GM12875 (cell line): Measurements from ENCODE around the gene GBX2.

ENCODE experiments used
- H3K4me3 ChIP-seq: one replicate; pipeline ENCODE4 v1.5.1; 2011; ENCODE audit warnings: low read depth, low read length, control low read depth
- CTCF ChIP-seq: IDR thresholded peaks from 2 replicates; pipeline ENCODE4 v1.5.1; 2011; ENCODE audit warnings: low read depth, mild to moderate bottlenecking, control low read depth, inconsistent platforms, low read length, moderate library complexity, borderline replicate concordance; ENCODE audit not compliant: insufficient read depth

The GBX2 gene

GRCh38 chr2:236123716-236124115, 44.5 kb downstream of the GBX2 start:
- H3K4me3 ChIP-seq = no peak overlapping the region
- no peak for TF ChIP-seq CTCF

DNA sequence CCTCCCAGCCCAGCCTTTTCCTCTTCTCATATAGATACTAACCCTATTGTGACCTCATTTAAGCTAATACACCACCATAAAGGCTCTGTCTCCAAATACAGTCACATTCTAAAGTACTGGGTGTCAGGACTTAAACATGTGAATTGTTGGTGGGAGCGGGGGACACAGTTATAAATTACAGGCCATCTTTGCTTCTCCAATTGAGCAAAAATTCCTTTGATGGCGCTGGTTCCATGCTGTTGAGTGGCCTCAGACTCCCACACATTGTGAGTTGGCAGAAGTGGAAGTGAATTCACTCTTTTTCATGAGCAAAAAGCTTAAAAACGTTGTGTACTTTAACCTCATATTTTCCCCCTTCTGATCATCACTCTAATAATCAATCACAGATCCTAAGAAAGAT, 46.0 kb downstream of the GBX2 start:
- TF ChIP-seq CTCF = no peak
- no peak overlapping the region for H3K4me3 ChIP-seq

DNA sequence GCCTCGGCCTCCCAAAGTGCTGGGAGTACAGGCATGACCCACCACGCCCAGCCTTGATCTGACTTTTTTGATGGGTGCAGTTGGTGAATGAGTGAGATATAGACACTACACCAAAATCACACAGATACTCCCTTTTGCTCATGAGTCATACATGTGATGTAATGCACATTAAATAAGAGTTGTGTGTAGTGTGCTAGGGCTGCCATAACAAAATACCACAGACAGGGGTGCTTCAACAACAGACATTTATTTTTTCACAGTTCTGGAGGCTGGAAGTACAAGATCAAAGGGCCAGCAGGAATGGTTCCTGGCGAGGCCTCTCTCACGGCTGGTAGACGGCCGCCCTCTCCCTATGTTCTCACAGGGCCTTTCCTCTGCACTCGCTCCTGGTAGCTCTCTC, 46.6 kb downstream of the GBX2 start:
- no peak for TF ChIP-seq CTCF
- H3K4me3 ChIP-seq = no peak overlapping the region

DNA sequence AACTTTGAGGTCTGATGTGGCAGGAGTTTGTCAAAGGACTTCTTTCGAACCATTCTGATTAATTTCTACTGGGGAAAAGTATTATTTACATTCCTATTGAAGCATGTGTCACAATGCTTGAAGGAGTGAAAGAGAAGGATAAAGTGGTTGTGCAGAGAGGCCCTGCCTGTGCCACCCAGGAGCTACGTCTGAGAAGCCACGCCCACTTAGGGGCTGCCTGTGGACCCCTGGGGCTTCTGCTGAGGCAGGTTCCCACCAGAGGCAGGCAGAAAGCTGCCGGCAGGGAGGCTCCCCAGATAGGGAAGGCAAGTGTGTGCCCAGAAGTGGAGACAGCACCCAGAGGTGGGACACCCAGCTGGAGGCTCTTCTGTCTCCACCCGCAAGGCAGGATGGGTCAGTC, 47.4 kb downstream of the GBX2 start:
- TF ChIP-seq CTCF = no peak
- H3K4me3 ChIP-seq = no peak overlapping the region

GRCh38 chr2:236120141-236120601, 48.0 kb downstream of the GBX2 start:
- H3K4me3 ChIP-seq = no peak overlapping the region
- TF ChIP-seq CTCF = no peak

DNA sequence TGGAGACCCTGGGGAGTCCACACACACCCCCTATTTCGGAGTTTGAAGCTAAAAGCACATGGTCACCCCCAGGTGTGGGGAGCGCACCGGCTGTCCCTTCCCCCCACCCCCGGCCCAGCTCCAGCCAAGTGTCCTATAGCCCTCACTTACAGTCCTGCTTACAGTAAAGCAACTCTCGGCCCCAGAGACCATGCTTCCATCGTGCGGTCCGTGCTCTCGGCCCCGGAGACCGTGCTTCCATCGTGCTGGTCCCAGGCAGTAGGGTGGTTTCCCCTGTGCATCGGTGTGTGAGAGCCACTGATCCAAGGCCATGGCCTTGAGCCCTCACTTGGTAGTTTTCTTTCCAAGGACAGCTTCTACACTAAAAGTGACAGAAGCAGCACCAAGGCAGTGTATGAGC, 48.7 kb downstream of the GBX2 start:
- no peak overlapping the region for H3K4me3 ChIP-seq
- no peak for TF ChIP-seq CTCF

DNA sequence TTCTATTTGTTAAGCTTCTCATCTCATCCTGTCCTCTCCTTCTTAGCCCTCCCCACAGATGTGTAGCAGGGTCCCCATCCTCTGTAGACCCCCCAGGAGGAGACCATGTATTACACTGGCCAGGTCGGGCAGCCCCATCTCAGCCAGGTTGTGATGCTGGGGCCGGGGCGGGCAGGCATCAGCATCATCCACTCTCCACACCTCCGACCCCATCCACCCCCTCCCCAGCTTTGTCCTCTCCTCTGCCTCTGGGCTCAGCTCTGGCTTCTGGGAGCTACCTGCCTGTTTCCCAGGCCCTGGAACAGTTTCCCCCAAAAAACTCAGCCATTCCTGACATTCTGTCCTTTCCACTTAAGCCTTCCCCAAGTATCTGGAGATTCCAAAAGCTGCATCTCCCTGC, 49.2 kb downstream of the GBX2 start:
- TF ChIP-seq CTCF = no peak
- no peak overlapping the region for H3K4me3 ChIP-seq
